Activated naive CD8-positive, alpha-beta T cell treated with anti-CD3 and anti-CD28 coated beads, Interleukin-2, amount 10 ng/mL, durations not matched to agents 7 days and 5 days (primary cell): ENCODE results near the gene ZBTB9. TPM values are rescaled to one million over a fixed set of nuclear protein-coding genes. Genes with fewer than 3 reads are reported as not detected.

ENCODE experiments used
- ATAC-seq: fragments of 150-1000 bp; cut with Tn5 transposase; one replicate; pipeline ENCODE4 v1.10.0; 2021; ENCODE audit warnings: low read depth, moderate library complexity
- POLR2A ChIA-PET: fragments of 350-600 bp; sonication (Branson Sonifier 250); formaldehyde crosslinking; loops from one replicate; lab custom pipeline; 2021; ENCODE audit warnings: antibody characterized with exemption; lab: Charles Lee
- DNase-seq: peaks from one replicate; pipeline ENCODE4 v3.0.0; 2021
- H3K27ac Mint-ChIP-seq: one replicate; pipeline ENCODE4 v1.8.0; 2022; ENCODE audit warnings: mild to moderate bottlenecking, mixed read lengths
- H3K27me3 Mint-ChIP-seq: one replicate; pipeline ENCODE4 v1.8.0; 2022; ENCODE audit warnings: mild to moderate bottlenecking, moderate library complexity, mixed read lengths
- H3K36me3 Mint-ChIP-seq: one replicate; pipeline ENCODE4 v1.8.0; 2021; ENCODE audit warnings: mild to moderate bottlenecking, mixed read lengths
- H3K4me1 Mint-ChIP-seq: one replicate; pipeline ENCODE4 v1.8.0; 2021; ENCODE audit warnings: mixed read lengths
- H3K4me3 Mint-ChIP-seq: one replicate; pipeline ENCODE4 v1.8.0; 2022; ENCODE audit warnings: mild to moderate bottlenecking, moderate library complexity, mixed read lengths
- H3K9me3 Mint-ChIP-seq: one replicate; pipeline ENCODE4 v1.8.0; 2021; ENCODE audit warnings: mixed read lengths
- total RNA-seq, 2 experiments: library from RNA; stranded (reverse); gene quantifications; one replicate each; pipeline ENCODE4 v1.2.3, GENCODE V29; 2021

The ZBTB9 gene
- total RNA-seq, 2 experiments from 2014 or later, result 9.1 to 9.8 TPM

DNA sequence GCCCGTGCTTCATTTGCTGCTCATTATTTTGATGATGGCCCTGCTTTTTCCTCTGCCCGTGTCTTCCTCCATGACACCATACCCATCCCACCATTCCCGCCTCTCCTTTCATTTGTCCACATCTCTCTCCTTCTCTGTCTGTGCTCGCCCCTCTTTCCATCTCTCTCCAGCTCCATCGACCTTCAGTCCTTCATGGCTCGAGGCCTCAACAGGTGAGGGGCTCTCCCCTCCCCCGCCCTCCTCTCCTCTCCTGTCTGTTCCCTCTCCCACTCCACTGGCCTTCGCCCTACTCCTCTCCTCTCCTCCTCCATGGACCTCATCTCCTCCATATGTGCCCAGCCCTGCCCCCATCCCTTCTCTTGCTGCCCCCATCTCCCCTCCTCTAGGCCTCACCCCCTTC lies 12.1 kb upstream of the ZBTB9 start:
- peaks cover 25% of the 10 kb centered on the region for H3K36me3 Mint-ChIP-seq
- POLR2A ChIA-PET, result interaction anchor here (2.9 kb wide), 1 partner anchor 12 kb away, joined by 8 read pairs; no protein-coding TSS in a partner anchor
- ATAC-seq (no peak), DNase-seq (no peak)
- peaks cover 7% of the 10 kb centered on the region for H3K4me1 Mint-ChIP-seq
- H3K27ac Mint-ChIP-seq, result no peak overlapping the region
- H3K4me3 Mint-ChIP-seq, result no peak overlapping the region
- no peaks in the 10 kb centered on the region for H3K27me3 Mint-ChIP-seq
- no peaks in the 10 kb centered on the region for H3K9me3 Mint-ChIP-seq

GRCh38 chr6:33443025-33443424 lies 11.4 kb upstream of the ZBTB9 start:
- POLR2A ChIA-PET, result no interaction called here
- H3K27me3 Mint-ChIP-seq, result no peaks in the 10 kb centered on the region
- peaks cover 7% of the 10 kb centered on the region for H3K4me1 Mint-ChIP-seq
- H3K27ac Mint-ChIP-seq, result no peak overlapping the region
- H3K9me3 Mint-ChIP-seq, result no peaks in the 10 kb centered on the region
- peaks cover 28% of the 10 kb centered on the region for H3K36me3 Mint-ChIP-seq
- no peak for DNase-seq
- H3K4me3 Mint-ChIP-seq, result no peak overlapping the region
- no peak for ATAC-seq

- no peak for ATAC-seq
- H3K27me3 Mint-ChIP-seq, result no peaks in the 10 kb centered on the region
- H3K27ac Mint-ChIP-seq, result no peak overlapping the region
- DNase-seq, result no peak
- H3K4me3 Mint-ChIP-seq, result no peak overlapping the region
- POLR2A ChIA-PET, result no interaction called here
- H3K4me1 Mint-ChIP-seq, result peaks cover 7% of the 10 kb centered on the region
- peaks cover 29% of the 10 kb centered on the region for H3K36me3 Mint-ChIP-seq
- no peaks in the 10 kb centered on the region for H3K9me3 Mint-ChIP-seq
Observed at GRCh38 chr6:33443619-33444504, 10.5 kb upstream of the ZBTB9 start.

- DNase-seq (no peak), ATAC-seq (no peak)
- H3K9me3 Mint-ChIP-seq, result no peaks in the 10 kb centered on the region
- H3K27me3 Mint-ChIP-seq, result no peaks in the 10 kb centered on the region
- peaks cover 5% of the 10 kb centered on the region for H3K4me1 Mint-ChIP-seq
- no peak overlapping the region for H3K27ac Mint-ChIP-seq
- no peak overlapping the region for H3K4me3 Mint-ChIP-seq
- H3K36me3 Mint-ChIP-seq, result peaks cover 29% of the 10 kb centered on the region
- POLR2A ChIA-PET, result no interaction called here
Observed at GRCh38 chr6:33445119-33445603, 9.2 kb upstream of the ZBTB9 start.

- Mint-ChIP-seq H3K4me1 (peaks cover 7% of the 10 kb centered on the region), H3K36me3 (peaks cover 29% of the 10 kb centered on the region), H3K4me3 (no peak overlapping the region), H3K9me3 (no peaks in the 10 kb centered on the region), H3K27me3 (no peaks in the 10 kb centered on the region), H3K27ac (no peak overlapping the region)
- ATAC-seq, result no peak
- POLR2A ChIA-PET, result interaction anchor here (0.7 kb wide), 1 partner anchor 27 kb away, joined by 3 read pairs; no protein-coding TSS in a partner anchor
- no peak for DNase-seq
Observed at GRCh38 chr6:33446356-33446755, 8.0 kb upstream of the ZBTB9 start.

GRCh38 chr6:33450434-33450833 lies 3.9 kb upstream of the ZBTB9 start:
- H3K4me3 Mint-ChIP-seq, result no peak overlapping the region
- ATAC-seq (no peak), DNase-seq (no peak)
- POLR2A ChIA-PET, result no interaction called here
- H3K9me3 Mint-ChIP-seq, result no peaks in the 10 kb centered on the region
- no peaks in the 10 kb centered on the region for H3K27me3 Mint-ChIP-seq
- H3K4me1 Mint-ChIP-seq, result peaks cover 17% of the 10 kb centered on the region
- peaks cover 23% of the 10 kb centered on the region for H3K36me3 Mint-ChIP-seq
- no peak overlapping the region for H3K27ac Mint-ChIP-seq

GRCh38 chr6:33451606-33452005 lies 2.8 kb upstream of the ZBTB9 start:
- POLR2A ChIA-PET, result no interaction called here
- DNase-seq (no peak), ATAC-seq (no peak)
- no peaks in the 10 kb centered on the region for H3K27me3 Mint-ChIP-seq
- peaks cover 21% of the 10 kb centered on the region for H3K4me1 Mint-ChIP-seq
- peaks cover 25% of the 10 kb centered on the region for H3K36me3 Mint-ChIP-seq
- H3K4me3 Mint-ChIP-seq, result no peak overlapping the region
- peak overlapping the region; percentile 53 for H3K27ac Mint-ChIP-seq
- H3K9me3 Mint-ChIP-seq, result no peaks in the 10 kb centered on the region

DNA sequence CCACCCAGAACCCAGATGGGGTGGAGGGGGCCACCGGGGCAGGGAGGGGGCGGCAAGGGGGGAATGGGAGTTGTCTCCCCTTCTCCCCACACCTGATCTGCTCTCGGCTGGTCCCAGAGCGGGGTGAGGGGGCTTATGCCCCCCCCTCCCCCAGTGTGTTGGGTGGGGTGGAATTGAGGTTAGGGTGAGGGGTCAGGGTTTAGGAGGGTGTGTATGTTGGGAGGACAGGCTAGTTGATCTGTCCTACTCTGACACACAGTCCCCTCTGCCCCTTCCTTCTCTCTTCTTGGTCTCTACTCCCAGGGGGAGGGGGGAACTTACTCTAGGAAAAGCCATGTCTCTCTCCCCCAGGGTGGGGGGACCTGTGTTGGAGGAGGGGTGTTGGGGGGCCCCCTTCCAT lies 1.9 kb upstream of the ZBTB9 start:
- DNase-seq (no peak), ATAC-seq (no peak)
- Mint-ChIP-seq H3K4me1 (peaks cover 21% of the 10 kb centered on the region), H3K27ac (no peak overlapping the region), H3K36me3 (peaks cover 22% of the 10 kb centered on the region), H3K4me3 (no peak overlapping the region), H3K9me3 (no peaks in the 10 kb centered on the region), H3K27me3 (no peaks in the 10 kb centered on the region)
- POLR2A ChIA-PET, result no interaction called here

DNA sequence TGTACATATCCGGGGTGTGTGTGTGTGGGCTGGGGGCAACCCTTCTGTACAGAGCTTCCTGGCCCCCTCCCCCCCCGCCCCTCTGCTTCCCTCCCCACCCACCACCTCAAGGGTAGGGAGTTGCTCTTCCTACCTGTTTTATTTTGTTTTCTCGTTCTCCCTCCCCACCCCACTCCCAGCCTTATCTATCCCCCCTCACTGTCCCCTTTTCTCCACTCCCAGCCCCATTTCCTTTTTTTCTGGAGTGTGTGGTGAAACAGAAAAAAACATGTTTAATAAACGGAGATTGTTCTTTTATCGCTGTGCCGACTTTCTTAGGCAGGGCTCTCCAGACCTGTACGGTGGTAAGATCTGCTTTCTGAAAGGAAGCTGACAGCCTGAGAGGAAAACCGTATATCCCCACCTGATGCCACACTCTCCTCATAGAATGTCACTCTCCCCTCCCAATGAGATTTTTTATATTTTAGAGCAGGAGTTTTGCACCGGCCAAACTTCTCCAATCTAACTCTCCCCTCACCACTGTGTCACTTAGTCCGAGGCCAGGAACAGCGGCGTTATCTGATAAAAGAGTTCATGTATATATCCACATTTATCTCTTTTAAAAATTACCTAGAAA lies 875 bp upstream of the ZBTB9 start:
- POLR2A ChIA-PET, result interaction anchor here (0.6 to 2.5 kb wide), 12 partner anchors 19 to 128 kb away, joined by 3 to 15 read pairs (median 6); no protein-coding TSS in a partner anchor

GRCh38 chr6:33455051-33455450 lies 675 bp downstream of the ZBTB9 start:
- Mint-ChIP-seq H3K27me3 (no peaks in the 10 kb centered on the region), H3K4me1 (peaks cover 21% of the 10 kb centered on the region), H3K27ac (peak overlapping the region; percentile 75), H3K9me3 (no peaks in the 10 kb centered on the region), H3K36me3 (peaks cover 8% of the 10 kb centered on the region), H3K4me3 (peak overlapping the region; percentile 86)
- POLR2A ChIA-PET, result interaction anchor here (1.0 to 2.5 kb wide), 7 partner anchors 24 to 125 kb away, joined by 3 to 15 read pairs (median 6); partner anchors contain the start of gene BAK1
- DNase-seq (no peak), ATAC-seq (no peak)

More for the DNA sequence above, 875 bp upstream of the ZBTB9 start:
- ATAC-seq (no peak), DNase-seq (no peak)
- no peaks in the 10 kb centered on the region for H3K9me3 Mint-ChIP-seq
- H3K4me3 Mint-ChIP-seq, result peak overlapping the region; percentile 86
- H3K27me3 Mint-ChIP-seq, result no peaks in the 10 kb centered on the region
- peaks cover 15% of the 10 kb centered on the region for H3K36me3 Mint-ChIP-seq
- peak overlapping the region; percentile 75 for H3K27ac Mint-ChIP-seq
- peaks cover 21% of the 10 kb centered on the region for H3K4me1 Mint-ChIP-seq

GRCh38 chr6:33456156-33456555 lies 1.8 kb downstream of the ZBTB9 start:
- H3K9me3 Mint-ChIP-seq, result no peaks in the 10 kb centered on the region
- no peak for DNase-seq
- peaks cover 20% of the 10 kb centered on the region for H3K4me1 Mint-ChIP-seq
- POLR2A ChIA-PET, result no interaction called here
- no peaks in the 10 kb centered on the region for H3K27me3 Mint-ChIP-seq
- H3K27ac Mint-ChIP-seq, result no peak overlapping the region
- no peak for ATAC-seq
- no peak overlapping the region for H3K4me3 Mint-ChIP-seq
- peaks cover 8% of the 10 kb centered on the region for H3K36me3 Mint-ChIP-seq

- POLR2A ChIA-PET, result interaction anchor here (0.6 kb wide), 1 partner anchor 98 kb away, joined by 4 read pairs; no protein-coding TSS in a partner anchor
- H3K27me3 Mint-ChIP-seq, result no peaks in the 10 kb centered on the region
- peaks cover 8% of the 10 kb centered on the region for H3K36me3 Mint-ChIP-seq
- H3K9me3 Mint-ChIP-seq, result no peaks in the 10 kb centered on the region
- ATAC-seq (no peak), DNase-seq (no peak)
- H3K4me3 Mint-ChIP-seq, result no peak overlapping the region
- H3K4me1 Mint-ChIP-seq, result peaks cover 11% of the 10 kb centered on the region
- no peak overlapping the region for H3K27ac Mint-ChIP-seq
Observed at GRCh38 chr6:33458676-33459075, 4.3 kb downstream of the ZBTB9 start.

DNA sequence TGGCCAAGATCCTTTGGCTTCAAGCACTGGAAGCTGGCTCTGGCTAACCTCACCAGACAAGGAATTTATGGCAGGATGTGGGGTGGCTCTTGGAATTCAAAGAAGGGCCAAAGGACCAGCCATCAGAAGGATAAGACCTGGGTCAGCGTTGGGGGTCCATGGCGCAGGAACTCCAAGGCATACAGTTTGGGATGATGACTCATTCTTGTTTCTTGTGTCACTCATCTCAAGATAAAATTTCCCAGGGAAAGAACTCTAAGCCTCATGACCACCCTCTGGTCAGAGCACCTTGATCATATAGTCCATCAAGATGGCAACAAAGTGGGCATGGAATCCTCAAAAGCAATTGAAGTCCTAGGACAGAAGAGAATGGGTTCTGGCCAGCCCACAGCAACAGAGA lies 4.8 kb downstream of the ZBTB9 start:
- no peaks in the 10 kb centered on the region for H3K27me3 Mint-ChIP-seq
- H3K27ac Mint-ChIP-seq, result no peak overlapping the region
- H3K4me3 Mint-ChIP-seq, result no peak overlapping the region
- POLR2A ChIA-PET, result interaction anchor here (0.6 kb wide), 1 partner anchor 97 kb away, joined by 4 read pairs; no protein-coding TSS in a partner anchor
- no peak for DNase-seq
- H3K36me3 Mint-ChIP-seq, result peaks cover 8% of the 10 kb centered on the region
- ATAC-seq, result no peak
- no peaks in the 10 kb centered on the region for H3K9me3 Mint-ChIP-seq
- peaks cover 11% of the 10 kb centered on the region for H3K4me1 Mint-ChIP-seq
